ENCODE measurements around the gene IL7R. TPM values are rescaled to one million over a fixed set of nuclear protein-coding genes. Genes with fewer than 3 reads are reported as not detected.

The IL7R gene
- total RNA-seq, 2 donors from 2014 or later = 3.1 to 3.2 TPM

- H3K4me1 ChIP-seq = no peaks in the 10 kb centered on the region
- no peak for TF ChIP-seq CTCF (IDR thresholded peaks at IDR 0.05)
- H3K9me3 ChIP-seq = no peaks in the 10 kb centered on the region
- no peak overlapping the region for H3K27ac ChIP-seq
- no peaks in the 10 kb centered on the region for H3K27me3 ChIP-seq
- DNase-seq (ENCODE audit: low spot score) = no peak
- no peak overlapping the region for H3K4me3 ChIP-seq
- H3K36me3 ChIP-seq = no peaks in the 10 kb centered on the region
Observed at GRCh38 chr5:35816881-35817521, 39.7 kb upstream of the IL7R start.

GRCh38 chr5:35819026-35819425 lies 37.7 kb upstream of the IL7R start:
- no peak for DNase-seq (ENCODE audit: low spot score)

GRCh38 chr5:35819668-35820067 lies 37.0 kb upstream of the IL7R start:
- DNase-seq (ENCODE audit: low spot score) = no peak
- Histone ChIP-seq H3K9me3 (no peaks in the 10 kb centered on the region), H3K4me3 (no peak overlapping the region), H3K36me3 (no peaks in the 10 kb centered on the region), H3K4me1 (no peaks in the 10 kb centered on the region), H3K27ac (no peak overlapping the region), H3K27me3 (no peaks in the 10 kb centered on the region)
- TF ChIP-seq CTCF (IDR thresholded peaks at IDR 0.05) = no peak

More at GRCh38 chr5:35819026-35819425, 37.7 kb upstream of the IL7R start:
- H3K27me3 ChIP-seq = no peaks in the 10 kb centered on the region
- H3K36me3 ChIP-seq = no peaks in the 10 kb centered on the region
- no peak overlapping the region for H3K4me3 ChIP-seq
- H3K9me3 ChIP-seq = no peaks in the 10 kb centered on the region
- no peak for TF ChIP-seq CTCF (IDR thresholded peaks at IDR 0.05)
- no peaks in the 10 kb centered on the region for H3K4me1 ChIP-seq
- no peak overlapping the region for H3K27ac ChIP-seq

- Histone ChIP-seq H3K27ac (no peak overlapping the region), H3K4me1 (no peaks in the 10 kb centered on the region), H3K36me3 (no peaks in the 10 kb centered on the region), H3K27me3 (no peaks in the 10 kb centered on the region), H3K4me3 (no peak overlapping the region), H3K9me3 (no peaks in the 10 kb centered on the region)
- no peak for DNase-seq (ENCODE audit: low spot score)
- TF ChIP-seq CTCF (IDR thresholded peaks at IDR 0.05) = no peak
Observed at GRCh38 chr5:35820735-35821134, 36.0 kb upstream of the IL7R start.

GRCh38 chr5:35821513-35821912 lies 35.2 kb upstream of the IL7R start:
- DNase-seq (ENCODE audit: low spot score) = no peak
- no peak for TF ChIP-seq CTCF (IDR thresholded peaks at IDR 0.05)
- H3K9me3 ChIP-seq = no peaks in the 10 kb centered on the region
- no peaks in the 10 kb centered on the region for H3K27me3 ChIP-seq
- no peak overlapping the region for H3K27ac ChIP-seq
- H3K4me3 ChIP-seq = no peak overlapping the region
- H3K36me3 ChIP-seq = no peaks in the 10 kb centered on the region
- no peaks in the 10 kb centered on the region for H3K4me1 ChIP-seq

- Histone ChIP-seq H3K27ac (no peak overlapping the region), H3K36me3 (no peaks in the 10 kb centered on the region), H3K4me3 (no peak overlapping the region), H3K4me1 (no peaks in the 10 kb centered on the region), H3K27me3 (no peaks in the 10 kb centered on the region), H3K9me3 (no peaks in the 10 kb centered on the region)
- DNase-seq (ENCODE audit: low spot score) = no peak
- no peak for TF ChIP-seq CTCF (IDR thresholded peaks at IDR 0.05)
Observed at GRCh38 chr5:35822511-35822910, 34.2 kb upstream of the IL7R start.
